Sigmoid colon (tissue), 4 donors: ENCODE results near the gene CDS1.

ENCODE experiments used
- CTCF ChIP-seq, 4 experiments: fragments of 450-650 bp in 3 of 4; fragments of 200-600 bp in 1 of 4; IDR thresholded peaks; one replicate each; pipeline ENCODE4 v1.5.1; 2016 to 2019; ENCODE audit warnings: antibody characterized with exemption in 4 of 4, mild to moderate bottlenecking in 3 of 4, moderate library complexity in 2 of 4
- EP300 ChIP-seq, 4 donors: sonication (generic); formaldehyde crosslinking; IDR thresholded peaks; one replicate each; pipeline ENCODE4 v1.6.1; 2017; ENCODE audit warnings: antibody characterized with exemption in 4 of 4
- POLR2A ChIP-seq, 2 donors: fragments of 450-650 bp; IDR thresholded peaks; one replicate each; pipeline ENCODE4 v1.6.1; 2016; ENCODE audit warnings: antibody characterized with exemption in 2 of 2, mild to moderate bottlenecking in 2 of 2, moderate library complexity in 2 of 2

DNA sequence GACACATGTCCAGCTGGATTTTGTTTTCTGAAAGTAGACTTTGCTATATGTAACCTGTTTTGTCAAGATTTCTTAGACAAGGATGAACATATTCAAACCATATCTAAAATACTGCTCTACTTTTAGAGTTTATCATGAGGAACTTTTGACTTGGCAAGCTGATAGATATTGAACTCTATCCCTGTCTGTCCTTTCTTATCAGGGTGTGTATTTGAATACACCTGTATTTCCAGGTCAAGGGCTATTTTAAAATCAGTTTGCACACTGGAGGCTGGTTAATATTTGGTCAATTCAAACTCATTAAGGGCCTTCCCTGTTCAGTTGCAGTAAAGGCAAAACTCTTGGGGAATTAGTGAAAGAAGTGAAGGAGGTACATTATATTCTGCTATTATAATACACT lies 2.3 kb downstream of the CDS1 start:
- no peak for TF ChIP-seq CTCF (IDR thresholded peaks at IDR 0.05)
- no peak for TF ChIP-seq EP300 (IDR thresholded peaks at IDR 0.05)
- TF ChIP-seq POLR2A (IDR thresholded peaks at IDR 0.05) = no peak
